Calu3 (cell line): ENCODE data around the gene HEY2. TPM values are rescaled to one million over a fixed set of nuclear protein-coding genes. Genes with fewer than 3 reads are reported as not detected.

Experiments
- BruUV-seq: library from RNA; stranded (reverse); fragments of 400-500 nt; replicated peaks from 2 replicates; lab custom pipeline; 2021; lab: Mats Ljungman, UMichigan
- CTCF ChIA-PET: fragments of 300-600 bp; sonication (Branson Sonifier 250); formaldehyde crosslinking; loops from one replicate; lab custom pipeline; 2022; ENCODE audit warnings: antibody characterized with exemption; lab: Charles Lee
- DNase-seq: peaks from one replicate; pipeline ENCODE4 v3.0.0; 2022
- H3K27ac Mint-ChIP-seq: one replicate; pipeline ENCODE4 v1.8.0; 2022; ENCODE audit warnings: mixed read lengths; ENCODE audit not compliant: unreplicated experiment
- H3K27me3 Mint-ChIP-seq: one replicate; pipeline ENCODE4 v1.8.0; 2022; ENCODE audit warnings: mixed read lengths; ENCODE audit not compliant: unreplicated experiment
- H3K36me3 Mint-ChIP-seq: one replicate; pipeline ENCODE4 v1.8.0; 2022; ENCODE audit warnings: mild to moderate bottlenecking, moderate library complexity, mixed read lengths; ENCODE audit not compliant: insufficient read depth, unreplicated experiment
- H3K4me1 Mint-ChIP-seq: one replicate; pipeline ENCODE4 v1.8.0; 2022; ENCODE audit warnings: mild to moderate bottlenecking, low read depth, mixed read lengths; ENCODE audit not compliant: unreplicated experiment
- H3K4me3 Mint-ChIP-seq: one replicate; pipeline ENCODE4 v1.8.0; 2022; ENCODE audit warnings: mild to moderate bottlenecking, low read depth, moderate library complexity, mixed read lengths; ENCODE audit not compliant: unreplicated experiment
- H3K9me3 Mint-ChIP-seq: one replicate; pipeline ENCODE4 v1.8.0; 2022; ENCODE audit warnings: low read depth, mixed read lengths; ENCODE audit not compliant: unreplicated experiment
- CTCF ChIP-seq: fragments of 200-600 bp; IDR thresholded peaks from one replicate; pipeline ENCODE4 v1.8.0; 2022; ENCODE audit warnings: antibody characterized with exemption; ENCODE audit not compliant: unreplicated experiment
- intact Hi-C: fragments of 100-400 bp; cut with micrococcal nuclease; formaldehyde crosslinking; loops from one replicate; pipeline ENCODE4 v1.10.0; 2022; ENCODE audit not compliant: unreplicated experiment
- total RNA-seq: library from RNA; stranded (reverse); gene quantifications from 2 replicates; pipeline ENCODE4 v1.2.3, GENCODE V29; 2022

The HEY2 gene
- total RNA-seq, 1 experiment from 2014 or later: 0.47 TPM

DNA sequence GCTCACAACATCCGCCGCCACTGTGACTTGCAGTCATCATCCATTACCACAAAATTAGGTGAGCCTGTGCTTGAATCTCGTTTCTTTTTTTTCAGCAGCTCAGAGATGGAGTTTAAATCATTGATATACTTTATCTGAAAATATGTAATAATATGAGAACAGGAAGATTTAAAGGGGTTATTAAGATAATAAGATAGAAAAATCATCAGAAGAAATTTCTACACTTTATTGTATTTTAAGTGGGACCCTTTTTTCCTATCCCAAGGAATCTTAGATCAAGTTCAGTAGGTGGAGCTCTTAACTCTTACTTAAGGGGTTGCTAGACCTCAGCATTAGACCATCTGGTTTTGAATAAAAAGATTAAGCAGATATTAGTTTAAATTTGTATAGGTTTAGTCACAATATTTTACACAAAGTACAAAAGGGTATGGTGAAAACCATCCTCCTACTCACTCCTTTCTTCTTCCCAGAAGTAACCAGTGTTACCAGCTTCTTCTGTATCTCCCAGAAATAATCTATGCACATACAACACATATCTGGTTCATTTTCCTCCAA lies 32.0 kb downstream of the HEY2 start:
- H3K27me3 Mint-ChIP-seq: no peaks in the 10 kb centered on the region
- H3K36me3 Mint-ChIP-seq: no peaks in the 10 kb centered on the region
- CTCF ChIA-PET: interaction anchor here (0.5 to 1.9 kb wide), 8 partner anchors 9 to 1272 kb away, joined by 3 to 14 read pairs (median 4); partner anchors contain the start of genes HINT3 and NCOA7
- H3K9me3 Mint-ChIP-seq: no peaks in the 10 kb centered on the region
- H3K27ac Mint-ChIP-seq: no peak overlapping the region
- peaks cover 13% of the 10 kb centered on the region for H3K4me1 Mint-ChIP-seq
- intact Hi-C loops: loop anchor here (2.0 kb wide), 1 partner anchor 193 kb away; no protein-coding TSS in a partner anchor
- no peak overlapping the region for H3K4me3 Mint-ChIP-seq
- no peak for TF ChIP-seq CTCF
- BruUV-seq: TSS peak; percentile 72
- DNase-seq: no peak

- no peaks in the 10 kb centered on the region for H3K4me1 Mint-ChIP-seq
- H3K36me3 Mint-ChIP-seq: no peaks in the 10 kb centered on the region
- no peak overlapping the region for H3K4me3 Mint-ChIP-seq
- H3K27me3 Mint-ChIP-seq: no peaks in the 10 kb centered on the region
- H3K27ac Mint-ChIP-seq: no peak overlapping the region
- intact Hi-C loops: no loop called here
- no peak for TF ChIP-seq CTCF
- no peak for DNase-seq
- BruUV-seq: no TSS peak
- no peaks in the 10 kb centered on the region for H3K9me3 Mint-ChIP-seq
- CTCF ChIA-PET: no interaction called here
These were observed 34.9 kb downstream of the HEY2 start for GRCh38 chr6:125784365-125784764.

DNA sequence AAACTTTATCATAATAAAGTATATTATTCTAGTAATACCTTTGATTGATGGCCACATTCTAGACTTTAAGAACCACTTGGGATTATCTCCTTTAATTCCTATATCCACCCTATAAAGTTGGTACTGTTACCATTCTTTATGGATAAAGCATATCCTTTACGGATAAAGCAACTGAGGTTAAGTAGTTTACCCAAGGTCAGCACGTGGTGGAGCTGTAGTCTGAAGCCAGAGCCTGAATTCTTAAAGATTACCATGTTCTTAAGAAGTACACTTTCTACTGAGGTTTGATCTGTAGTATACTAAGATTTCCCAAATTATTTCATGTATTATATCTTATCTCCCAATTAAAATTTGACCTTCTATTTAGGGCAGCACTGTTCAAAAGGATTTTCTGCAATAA lies 38.4 kb downstream of the HEY2 start:
- Mint-ChIP-seq H3K4me3 (no peak overlapping the region), H3K27ac (no peak overlapping the region), H3K9me3 (no peaks in the 10 kb centered on the region), H3K36me3 (peaks cover 23% of the 10 kb centered on the region), H3K27me3 (no peaks in the 10 kb centered on the region), H3K4me1 (peaks cover 4% of the 10 kb centered on the region)
- BruUV-seq: no TSS peak
- CTCF ChIA-PET: interaction anchor here (0.7 kb wide), 1 partner anchor 112 kb away, joined by 3 read pairs; no protein-coding TSS in a partner anchor
- intact Hi-C loops: no loop called here
- DNase-seq: peak; percentile 10
- TF ChIP-seq CTCF: no peak

GRCh38 chr6:125789167-125789566 lies 39.7 kb downstream of the HEY2 start:
- intact Hi-C loops: no loop called here
- Mint-ChIP-seq H3K4me1 (peaks cover 15% of the 10 kb centered on the region), H3K36me3 (peaks cover 29% of the 10 kb centered on the region), H3K27me3 (no peaks in the 10 kb centered on the region), H3K4me3 (no peak overlapping the region), H3K27ac (peak overlapping the region; percentile 17), H3K9me3 (no peaks in the 10 kb centered on the region)
- no peak for TF ChIP-seq CTCF
- BruUV-seq: no TSS peak
- DNase-seq: no peak
- CTCF ChIA-PET: interaction anchor here (1.0 to 1.4 kb wide), 2 partner anchors 125 to 167 kb away, joined by 3 to 5 read pairs; partner anchors contain the start of gene HINT3
